HG03103 (cell line): ENCODE data around the gene HOOK1.

Experiments
- ATAC-seq: cut with Tn5 transposase; IDR thresholded peaks from one replicate; pipeline ENCODE4 v1.9.1; 2021; ENCODE audit warnings: low read depth; ENCODE audit not compliant: unreplicated experiment

The HOOK1 gene

GRCh38 chr1:59814901-59815825 is at the start of gene HOOK1:
Gene HOOK1, plus strand, starts transcription at chr1:59814949. Its CDS starts 169 bp downstream, at chr1:59815118.
- ATAC-seq = peak; percentile 29

GRCh38 chr1:59765011-59765730 is 49.6 kb upstream of the HOOK1 start:
- no peak for ATAC-seq

- no peak for ATAC-seq
Measured at GRCh38 chr1:59766227-59766855, 48.4 kb upstream of the HOOK1 start.

GRCh38 chr1:59767119-59767518 is 47.6 kb upstream of the HOOK1 start:
- ATAC-seq = no peak

GRCh38 chr1:59768792-59769735 is 45.7 kb upstream of the HOOK1 start:
- ATAC-seq = no peak

- ATAC-seq = no peak
Measured at GRCh38 chr1:59769736-59770095, 45.0 kb upstream of the HOOK1 start.

GRCh38 chr1:59771361-59771760 is 43.4 kb upstream of the HOOK1 start:
- no peak for ATAC-seq

- ATAC-seq = no peak
Measured at GRCh38 chr1:59775480-59775879, 39.3 kb upstream of the HOOK1 start.

- no peak for ATAC-seq
Measured at GRCh38 chr1:59776960-59777852, 37.5 kb upstream of the HOOK1 start.

GRCh38 chr1:59779949-59780348 is 34.8 kb upstream of the HOOK1 start:
- no peak for ATAC-seq

GRCh38 chr1:59788825-59789224 is 25.9 kb upstream of the HOOK1 start:
- no peak for ATAC-seq

GRCh38 chr1:59798600-59798999 is 16.1 kb upstream of the HOOK1 start:
- no peak for ATAC-seq

- ATAC-seq = no peak
Measured at GRCh38 chr1:59803458-59804038, 11.2 kb upstream of the HOOK1 start.

- no peak for ATAC-seq
Measured at GRCh38 chr1:59804301-59804700, 10.4 kb upstream of the HOOK1 start.

- no peak for ATAC-seq
Measured at GRCh38 chr1:59805554-59805953, 9.2 kb upstream of the HOOK1 start.

GRCh38 chr1:59814180-59814900 is 409 bp upstream of the HOOK1 start:
- peak; percentile 98 for ATAC-seq

GRCh38 chr1:59815892-59816291 is 1.1 kb downstream of the HOOK1 start:
- no peak for ATAC-seq

GRCh38 chr1:59816318-59816878 is 1.6 kb downstream of the HOOK1 start:
- ATAC-seq = no peak
